Stimulated activated naive CD4-positive, alpha-beta T cell treated with Interleukin-2 at 50 U/mL for 16 hours (primary cell): Measurements from ENCODE around the gene EEF2KMT.

Source experiments
- DNase-seq: peaks from one replicate; lab custom pipeline; 2025; lab: John Stamatoyannopoulos, UW

Gene EEF2KMT

GRCh38 chr16:5041600-5042133 is 55.9 kb downstream of the EEF2KMT start:
- DNase-seq, result no peak

GRCh38 chr16:5040451-5040850 is 57.1 kb downstream of the EEF2KMT start:
- DNase-seq, result no peak

DNA sequence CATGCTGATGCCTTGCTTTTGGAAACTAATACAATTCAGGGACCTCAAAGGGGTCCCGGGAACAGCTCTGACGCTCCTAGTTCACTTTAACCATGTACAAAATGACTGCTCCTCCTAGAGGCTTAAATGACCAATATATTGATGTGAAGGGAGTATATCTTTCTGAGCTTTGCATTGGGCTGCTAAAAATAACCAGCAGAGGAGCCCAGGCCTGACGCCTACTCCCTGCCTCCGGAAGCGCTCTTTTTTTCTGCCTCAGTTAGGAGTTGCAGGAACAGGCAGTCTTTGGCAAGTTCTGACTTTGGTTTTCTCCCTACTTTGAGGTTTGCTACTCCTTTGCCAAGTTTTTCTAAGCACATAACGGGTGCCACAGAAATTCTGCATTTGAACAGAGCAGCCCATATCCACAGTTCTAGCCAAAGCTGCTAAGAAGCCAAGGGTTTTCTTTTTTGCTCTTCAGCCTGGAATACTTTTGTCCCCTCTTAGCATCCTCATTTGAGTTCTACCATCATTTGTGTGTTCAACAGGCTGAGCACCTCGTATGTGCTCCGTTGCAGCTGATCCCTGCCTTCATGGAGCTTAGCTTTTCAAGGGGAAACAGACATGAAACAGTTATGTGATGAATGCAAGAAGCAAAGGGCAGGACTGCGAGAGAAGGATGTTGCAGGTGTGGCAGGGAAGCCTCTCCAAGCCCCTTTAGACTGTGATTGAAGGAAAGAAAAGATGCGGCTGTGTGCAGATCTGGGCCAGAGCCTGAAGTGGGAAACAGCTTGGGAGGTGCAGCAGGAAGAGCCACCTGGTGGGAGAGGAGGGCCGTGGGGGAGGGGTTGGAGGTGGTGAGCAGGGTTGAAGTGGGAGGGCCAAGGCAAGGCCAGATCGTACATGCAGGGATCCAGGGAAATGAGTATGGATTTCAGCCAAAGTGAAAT is 61.1 kb downstream of the EEF2KMT start:
- no peak for DNase-seq

GRCh38 chr16:5035909-5036227 is 61.7 kb downstream of the EEF2KMT start:
- no peak for DNase-seq
